ENCODE measurements around the gene CYP2R1.

Gene CYP2R1

GRCh38 chr11:14932447-14932846 is 40.4 kb upstream of the CYP2R1 start:
- no peak overlapping the region for H2AFZ ChIP-seq (ENCODE audit: low read depth, low read length)
- H3K36me3 ChIP-seq (replicated peaks; ENCODE audit: low read depth, low read length): no peaks in the 10 kb centered on the region
- H3K79me2 ChIP-seq (ENCODE audit: low read length): no peaks in the 10 kb centered on the region
- no peak overlapping the region for H3K4me2 ChIP-seq (ENCODE audit: low read length)
- H3K27me3 ChIP-seq (ENCODE audit: low read depth, low read length): peaks cover 7% of the 10 kb centered on the region; the same call in 1 of the 2 replicates
- H3K9ac ChIP-seq (ENCODE audit: low read length): no peak overlapping the region
- TF ChIP-seq CTCF (IDR thresholded peaks at IDR 0.05; ENCODE audit: low read depth, low read length): no peak
- TF ChIP-seq EZH2phosphoT487 (IDR thresholded peaks at IDR 0.05; ENCODE audit: low read depth): no peak
- H3K9me3 ChIP-seq (ENCODE audit: insufficient read depth, low read length): no peaks in the 10 kb centered on the region
- H3K4me1 ChIP-seq (ENCODE audit: low read length): no peaks in the 10 kb centered on the region
- no peaks in the 10 kb centered on the region for H4K20me1 ChIP-seq (ENCODE audit: insufficient read depth, low read length)
- no peak overlapping the region for H3K27ac ChIP-seq (ENCODE audit: low read length)
- no peak overlapping the region for H3K4me3 ChIP-seq (ENCODE audit: low read length)

DNA sequence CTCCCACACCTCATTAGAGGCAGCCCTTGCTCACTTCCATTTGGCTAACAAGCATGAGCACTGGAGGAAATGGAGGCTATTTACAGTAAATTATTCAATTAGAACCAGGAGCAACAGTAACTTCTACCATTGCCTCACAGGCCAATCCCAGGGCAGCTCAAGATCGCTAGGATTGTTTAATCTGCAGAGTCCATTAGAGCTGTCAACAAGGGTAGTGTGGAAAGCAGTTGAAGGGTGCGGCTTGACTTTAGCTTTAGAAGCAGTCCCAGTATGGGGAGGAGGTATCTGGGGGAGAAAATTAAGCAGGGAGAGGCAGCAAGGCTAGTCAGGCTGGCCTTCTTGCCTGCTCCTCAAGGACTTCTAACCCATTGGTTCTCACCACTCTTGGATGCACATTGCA is 38.3 kb upstream of the CYP2R1 start:
- Histone ChIP-seq H3K27ac (ENCODE audit: low read length) (no peak overlapping the region), H4K20me1 (ENCODE audit: insufficient read depth, low read length) (no peaks in the 10 kb centered on the region), H2AFZ (ENCODE audit: low read depth, low read length) (no peak overlapping the region), H3K4me2 (ENCODE audit: low read length) (no peak overlapping the region), H3K27me3 (ENCODE audit: low read depth, low read length) (peaks cover 7% of the 10 kb centered on the region; the same call in 1 of the 2 replicates), H3K4me3 (ENCODE audit: low read length) (no peak overlapping the region), H3K9ac (ENCODE audit: low read length) (no peak overlapping the region), H3K79me2 (ENCODE audit: low read length) (no peaks in the 10 kb centered on the region), H3K9me3 (ENCODE audit: insufficient read depth, low read length) (no peaks in the 10 kb centered on the region), H3K4me1 (ENCODE audit: low read length) (no peaks in the 10 kb centered on the region), H3K36me3 (replicated peaks; ENCODE audit: low read depth, low read length) (no peaks in the 10 kb centered on the region)
- TF ChIP-seq CTCF (IDR thresholded peaks at IDR 0.05; ENCODE audit: low read depth, low read length) (no peak), EZH2phosphoT487 (IDR thresholded peaks at IDR 0.05; ENCODE audit: low read depth) (no peak)

- Histone ChIP-seq H3K4me1 (ENCODE audit: low read length) (no peaks in the 10 kb centered on the region), H3K9ac (ENCODE audit: low read length) (no peak overlapping the region), H3K27me3 (ENCODE audit: low read depth, low read length) (peaks cover 9% of the 10 kb centered on the region; the same call in 1 of the 2 replicates), H3K79me2 (ENCODE audit: low read length) (no peaks in the 10 kb centered on the region), H3K27ac (ENCODE audit: low read length) (no peak overlapping the region), H3K9me3 (ENCODE audit: insufficient read depth, low read length) (no peaks in the 10 kb centered on the region), H2AFZ (ENCODE audit: low read depth, low read length) (no peak overlapping the region), H4K20me1 (ENCODE audit: insufficient read depth, low read length) (no peaks in the 10 kb centered on the region; the same call in 1 of the 2 replicates), H3K4me2 (ENCODE audit: low read length) (no peak overlapping the region), H3K36me3 (replicated peaks; ENCODE audit: low read depth, low read length) (no peaks in the 10 kb centered on the region), H3K4me3 (ENCODE audit: low read length) (no peak overlapping the region)
- TF ChIP-seq CTCF (IDR thresholded peaks at IDR 0.05; ENCODE audit: low read depth, low read length) (no peak), EZH2phosphoT487 (IDR thresholded peaks at IDR 0.05; ENCODE audit: low read depth) (no peak)
Observed at GRCh38 chr11:14927146-14927545, 35.1 kb upstream of the CYP2R1 start.

DNA sequence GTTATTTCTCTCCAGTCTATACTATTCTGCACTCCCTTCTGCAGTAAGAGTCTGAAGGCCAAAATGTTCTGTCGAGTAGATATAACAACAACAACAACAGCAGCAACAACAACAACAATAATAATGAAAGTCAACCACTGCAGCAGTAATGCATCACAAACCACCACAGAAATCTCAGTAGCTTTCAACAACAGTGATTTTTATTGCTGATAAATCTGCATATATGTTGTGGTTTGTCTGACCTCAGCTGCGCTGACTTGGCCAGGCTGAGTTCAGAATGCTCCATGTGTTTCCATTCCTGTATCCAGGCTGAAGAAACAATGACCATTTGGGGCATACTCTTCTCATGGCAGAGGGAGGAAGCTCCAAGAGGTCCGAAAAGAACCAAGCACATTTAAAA is 32.3 kb upstream of the CYP2R1 start:
- no peak overlapping the region for H3K27ac ChIP-seq (ENCODE audit: low read length)
- H3K9me3 ChIP-seq (ENCODE audit: insufficient read depth, low read length): no peaks in the 10 kb centered on the region
- no peaks in the 10 kb centered on the region for H3K4me1 ChIP-seq (ENCODE audit: low read length)
- H3K27me3 ChIP-seq (ENCODE audit: low read depth, low read length): peaks cover 9% of the 10 kb centered on the region; the same call in 1 of the 2 replicates
- TF ChIP-seq CTCF (IDR thresholded peaks at IDR 0.05; ENCODE audit: low read depth, low read length) (no peak), EZH2phosphoT487 (IDR thresholded peaks at IDR 0.05; ENCODE audit: low read depth) (no peak)
- no peak overlapping the region for H3K4me2 ChIP-seq (ENCODE audit: low read length)
- H4K20me1 ChIP-seq (ENCODE audit: insufficient read depth, low read length): no peaks in the 10 kb centered on the region; the same call in 1 of the 2 replicates
- no peak overlapping the region for H3K4me3 ChIP-seq (ENCODE audit: low read length)
- H3K36me3 ChIP-seq (replicated peaks; ENCODE audit: low read depth, low read length): no peaks in the 10 kb centered on the region
- no peaks in the 10 kb centered on the region for H3K79me2 ChIP-seq (ENCODE audit: low read length)
- no peak overlapping the region for H3K9ac ChIP-seq (ENCODE audit: low read length)
- H2AFZ ChIP-seq (ENCODE audit: low read depth, low read length): no peak overlapping the region
